DMS114 treated with DMSO at 0.1 percent for 48 hours (cell line): Measurements from ENCODE around the gene MFSD11.
A peak's percentile ranks its signal among the peaks of the same experiment; 100 is the strongest.
"Not testable (repeated sequence)": the region's sequence is repeated elsewhere in the genome, so short reads cannot be mapped to it uniquely, and the experiment has no call there.

ENCODE experiments used
- DNase-seq: peaks from one replicate; lab custom pipeline; 2025; ENCODE audit not compliant: unreplicated experiment; lab: John Stamatoyannopoulos, UW

Gene MFSD11

DNA sequence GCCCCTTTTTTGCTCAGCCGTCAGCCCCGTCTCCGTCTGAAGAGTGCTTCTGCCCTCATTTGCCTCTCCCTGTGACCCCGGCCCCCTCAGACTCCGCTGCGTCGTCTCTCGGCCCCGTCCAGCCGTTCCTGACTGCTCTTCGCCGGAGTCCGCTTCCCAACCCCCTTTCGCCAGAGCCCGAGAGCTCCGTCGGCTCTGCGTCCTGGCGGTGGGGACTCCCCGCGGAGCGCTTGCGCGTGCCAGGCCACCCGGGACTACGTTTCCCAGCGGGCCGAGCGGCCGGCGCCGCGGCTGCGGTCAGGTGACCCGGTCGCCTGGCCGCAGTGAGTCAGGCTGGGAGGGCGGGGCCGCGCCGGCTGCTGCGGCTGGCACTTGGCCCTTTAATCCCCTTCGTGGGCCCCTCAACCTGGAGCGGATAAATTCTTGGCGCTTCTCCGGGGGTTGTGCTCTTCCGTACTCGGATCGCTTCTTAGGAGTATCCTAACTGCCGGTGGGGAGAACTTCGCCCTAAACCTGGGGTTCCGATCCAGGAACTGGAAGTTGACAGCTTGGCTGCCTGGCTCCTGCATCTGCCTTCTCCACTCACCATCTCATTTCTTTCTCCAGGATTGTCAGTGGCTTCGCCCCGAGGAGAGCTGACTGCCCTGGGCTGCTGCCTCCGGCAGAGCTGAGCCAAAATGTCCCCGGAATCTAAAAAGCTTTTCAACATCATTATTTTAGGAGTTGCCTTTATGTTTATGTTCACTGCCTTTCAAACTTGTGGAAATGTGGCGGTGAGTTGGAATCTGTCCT, at the start of gene MFSD11:
TSS of gene MFSD11 (plus strand) at position 444 of the 792 bp plus-strand sequence. CDS start at position 678, 234 bp downstream.
- peak; percentile 79 for DNase-seq

DNA sequence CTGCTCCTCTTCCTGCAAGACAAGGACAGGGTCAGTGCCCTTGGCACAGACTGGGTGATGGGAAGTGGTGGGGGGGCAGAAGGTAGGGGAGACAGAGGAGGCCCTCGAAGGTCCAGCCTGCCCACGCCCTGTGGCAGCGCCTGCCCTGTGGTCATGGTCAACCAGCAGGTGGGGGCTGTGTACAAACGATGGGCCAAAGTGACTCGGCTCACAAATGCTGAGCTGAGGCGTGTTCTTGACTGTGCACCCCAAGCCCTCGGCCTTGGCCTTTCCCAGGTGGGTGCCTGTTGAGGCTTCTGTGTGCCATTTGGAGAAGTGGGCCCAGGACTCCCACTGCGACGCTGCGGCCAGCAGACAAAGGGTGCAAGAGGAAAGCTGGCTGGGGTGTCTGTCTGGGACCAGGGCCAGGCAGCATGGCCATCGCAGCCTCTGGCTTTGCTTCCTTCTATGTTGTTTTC, 49.7 kb upstream of the MFSD11 start:
- DNase-seq: no peak

DNA sequence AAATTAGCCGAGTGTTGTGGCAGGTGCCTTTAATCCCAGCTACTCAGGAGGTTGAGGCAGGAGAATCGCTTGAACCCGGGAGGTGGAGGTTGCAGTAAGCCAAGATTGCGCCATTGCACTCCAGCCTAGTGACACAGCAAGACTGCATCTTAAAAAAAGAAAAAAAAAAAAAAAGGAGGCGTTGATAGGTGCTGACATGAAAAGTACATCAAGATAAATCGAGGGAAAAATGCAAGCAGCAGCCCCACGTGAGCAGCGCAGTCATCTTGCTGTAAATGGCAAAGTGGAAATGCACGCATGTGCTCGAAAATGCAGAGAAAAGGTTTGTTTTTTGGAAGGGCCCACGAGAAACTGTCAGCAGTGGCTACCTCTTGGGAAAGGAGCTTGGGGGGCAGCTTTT, 48.1 kb upstream of the MFSD11 start:
- DNase-seq: no peak

DNA sequence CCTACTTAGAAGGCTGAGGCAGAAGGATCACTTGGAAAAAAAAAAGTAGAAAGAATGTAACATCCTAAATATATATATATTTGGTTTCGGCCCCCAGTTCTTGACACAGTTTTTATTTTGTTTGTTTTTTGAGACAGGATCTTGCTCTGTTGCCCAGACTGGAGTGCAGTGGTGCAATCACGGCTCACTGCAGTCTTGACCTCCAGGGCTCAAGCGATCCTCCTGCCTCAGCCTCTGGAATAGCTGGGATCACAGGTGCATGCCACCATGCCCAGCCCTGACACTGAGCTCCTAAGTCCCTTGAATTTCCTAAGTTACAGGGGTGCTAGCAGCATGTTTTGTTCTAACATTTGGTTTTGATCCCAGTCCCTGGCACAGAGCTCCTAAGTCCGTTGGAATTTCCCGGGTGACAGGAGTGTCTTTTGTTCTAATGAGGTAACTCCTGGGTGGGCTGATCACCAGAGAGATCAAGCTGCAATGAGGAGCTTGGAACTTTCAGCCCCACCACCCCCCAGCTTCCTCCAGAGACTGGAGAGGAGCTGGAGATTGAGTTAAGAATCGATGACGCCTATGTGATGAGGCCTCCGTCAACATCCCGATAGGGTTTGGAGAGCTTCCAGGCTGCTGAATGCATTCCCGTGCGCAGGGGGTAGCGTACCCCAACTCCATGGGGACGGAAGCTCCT, 47.2 kb upstream of the MFSD11 start:
- no peak for DNase-seq

DNA sequence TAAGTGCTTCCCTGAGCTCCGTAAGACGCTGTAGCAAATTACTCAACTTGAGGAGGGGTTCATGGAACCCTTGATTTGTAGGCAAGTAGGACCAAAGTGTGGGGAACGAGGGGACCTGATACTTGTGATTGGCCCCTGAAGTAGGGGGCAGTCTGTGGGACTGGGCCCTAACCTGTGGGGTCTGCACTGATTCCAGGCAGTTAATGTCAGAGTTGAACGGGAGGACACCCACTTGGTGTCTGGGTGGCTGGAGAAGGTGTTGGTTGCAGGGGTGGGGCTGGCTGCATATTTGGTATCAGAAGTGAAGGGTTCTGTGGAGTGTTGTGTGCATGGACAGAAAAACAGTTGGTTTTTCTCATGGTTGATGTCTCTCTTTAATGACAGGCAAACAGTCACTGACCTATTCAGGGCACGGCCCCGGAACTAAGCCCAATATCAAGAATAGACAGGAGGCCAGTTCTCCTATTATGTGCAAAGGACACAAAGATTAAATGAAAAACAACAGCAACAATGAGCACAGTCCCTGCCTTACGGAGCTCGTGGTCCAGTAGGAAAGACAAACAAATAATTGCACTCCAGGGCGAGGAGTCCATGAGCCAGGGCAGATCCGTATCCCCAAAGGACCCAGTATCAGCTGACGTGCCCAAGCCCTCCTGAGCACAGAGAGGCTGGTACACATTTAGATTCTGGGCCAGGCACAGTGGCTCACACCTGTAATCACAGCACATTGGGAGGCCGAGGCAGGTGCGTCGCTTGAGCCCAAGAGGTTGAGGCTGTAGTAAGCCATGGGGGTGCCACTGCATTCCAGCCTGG, 46.3 kb upstream of the MFSD11 start:
- no peak for DNase-seq

DNA sequence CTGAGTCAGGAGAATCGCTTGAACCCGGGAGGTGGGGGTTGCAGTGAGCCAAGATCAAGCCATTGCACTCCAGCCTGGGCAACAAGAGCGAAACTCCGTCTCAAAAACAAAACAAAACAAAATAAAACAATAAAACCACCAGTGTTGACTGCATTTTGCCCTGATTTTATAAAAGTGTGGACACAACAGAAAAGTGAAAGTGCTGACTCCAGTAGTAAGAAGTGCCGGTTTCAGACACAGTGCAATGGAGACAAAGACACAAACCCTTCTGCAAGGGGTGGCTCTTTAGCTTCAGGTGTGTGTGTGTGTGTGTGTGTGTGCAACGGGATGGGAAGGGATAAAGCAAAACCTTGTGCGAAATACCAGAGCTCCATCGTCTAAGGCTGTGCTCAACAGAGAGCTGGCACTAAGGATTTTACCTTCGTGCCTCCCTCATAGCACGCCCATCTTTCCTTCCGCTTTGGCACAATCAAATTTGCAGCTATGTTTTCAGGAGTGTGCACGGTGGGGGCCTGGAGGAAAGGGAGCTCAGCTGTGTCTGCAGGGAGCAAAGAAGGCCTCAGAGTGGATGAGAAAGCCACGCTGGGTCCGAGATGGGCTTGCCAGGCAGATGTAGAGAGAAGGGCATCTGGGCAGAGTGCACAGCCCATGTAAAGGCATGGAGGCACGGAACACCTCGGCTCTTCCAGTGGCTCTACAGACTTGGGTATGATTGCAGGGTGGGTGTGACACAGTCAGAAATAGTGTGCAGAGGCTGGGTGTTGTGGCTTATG, 42.7 kb upstream of the MFSD11 start:
- DNase-seq: no peak

DNA sequence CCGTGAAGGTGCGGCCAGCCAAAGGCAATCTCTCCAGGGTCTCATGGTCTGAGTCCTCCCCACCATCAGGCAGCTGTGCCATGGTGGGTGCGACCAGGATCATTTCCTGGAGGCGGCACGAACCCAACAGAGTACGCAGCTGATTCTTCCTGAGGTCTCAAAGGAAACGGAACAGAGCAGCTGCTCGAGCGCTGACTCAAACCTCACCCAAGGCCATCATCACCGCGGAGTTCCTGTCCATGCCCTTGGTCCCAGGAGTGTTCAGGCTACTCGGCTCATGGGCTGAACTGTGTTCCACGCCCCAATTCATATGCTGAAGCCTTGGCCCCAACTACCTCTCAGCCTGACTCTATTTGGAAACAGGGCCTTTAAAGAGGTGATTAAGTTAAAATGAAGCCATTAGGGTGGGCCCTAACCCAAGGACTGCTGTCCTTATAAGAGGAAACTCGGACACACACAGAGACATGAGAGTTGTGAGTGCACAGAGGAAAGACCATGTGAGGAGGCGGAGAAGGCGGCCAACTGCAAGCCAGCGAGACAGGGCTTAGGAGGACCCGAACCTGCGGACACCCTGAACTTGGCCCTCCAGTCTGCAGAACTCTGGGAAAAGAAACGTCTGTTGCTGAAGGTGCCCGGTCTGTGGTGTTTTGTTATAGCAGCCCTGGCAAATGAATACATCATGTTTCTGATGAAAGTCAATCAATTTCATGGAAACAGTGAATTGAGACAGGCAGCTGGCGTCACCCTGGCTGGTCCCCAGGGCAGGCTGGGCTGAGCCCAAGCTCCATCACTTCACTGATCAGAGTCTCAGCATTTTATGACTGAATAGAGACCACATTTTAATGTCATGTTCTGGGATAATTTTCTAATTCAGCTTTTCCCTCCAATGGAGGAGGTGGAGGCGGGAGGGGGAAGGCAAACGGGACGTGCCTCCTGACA, 40.9 kb upstream of the MFSD11 start:
- DNase-seq: no peak

DNA sequence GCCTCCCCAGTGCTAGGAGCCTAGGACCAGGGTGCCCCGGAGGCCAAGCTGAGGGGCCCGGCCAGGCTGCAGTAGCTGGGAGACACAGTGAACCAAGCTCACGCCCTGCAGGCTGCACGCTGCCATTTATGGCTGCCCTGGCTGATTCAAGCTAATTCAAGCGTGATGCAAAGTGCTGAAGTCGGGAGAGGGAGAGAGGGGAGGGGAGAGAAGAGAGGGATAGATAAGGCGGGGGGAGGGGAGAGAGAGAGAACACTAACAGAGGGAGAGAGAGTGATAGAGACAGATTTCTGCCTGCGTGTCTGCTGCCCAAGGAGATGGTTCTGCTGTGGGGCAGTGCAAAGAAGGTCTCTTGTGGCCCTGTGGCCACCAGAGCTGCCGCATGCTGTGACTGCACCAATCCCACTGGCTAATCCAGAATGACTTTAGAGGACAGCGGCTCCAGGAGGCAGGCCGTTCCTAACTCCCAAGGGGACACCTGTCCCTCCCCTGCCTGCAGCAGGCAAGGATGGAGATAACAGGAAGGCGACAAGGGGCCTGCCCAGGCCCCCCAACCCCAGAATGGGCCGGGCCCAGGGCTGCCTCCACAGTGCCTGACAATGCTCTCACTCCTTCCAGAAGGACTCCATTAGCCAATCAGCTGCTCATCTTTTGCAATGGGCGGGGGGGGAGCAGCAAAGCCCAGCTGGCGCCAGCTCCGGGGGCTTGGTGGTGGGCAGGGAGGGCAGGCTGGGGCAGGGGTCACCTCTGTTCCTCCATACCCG, 40.0 kb upstream of the MFSD11 start:
- DNase-seq: no peak

DNA sequence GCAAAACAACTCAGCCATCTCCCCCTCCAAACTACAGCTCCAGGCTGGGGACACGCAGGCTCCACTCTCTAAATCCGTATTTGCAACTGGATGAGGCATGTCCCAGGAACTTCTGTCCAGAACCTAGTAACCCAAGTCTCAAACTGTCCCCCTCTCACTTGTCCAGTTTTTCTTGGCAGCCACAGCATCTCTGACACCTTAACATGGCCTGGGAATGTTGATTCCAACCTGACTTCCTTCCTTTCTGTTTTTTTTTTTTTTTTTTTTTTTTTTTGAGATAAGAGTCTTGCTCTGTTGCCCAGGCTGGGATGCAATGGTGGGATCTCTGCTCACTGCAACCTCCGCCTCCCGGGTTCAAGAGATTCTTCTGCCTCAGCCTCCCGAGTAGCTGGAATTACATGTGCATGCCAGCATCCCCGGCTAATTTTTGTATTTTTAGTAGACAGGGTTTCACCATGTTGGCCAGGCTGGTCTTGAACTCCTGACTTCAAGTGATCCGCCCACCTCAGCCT, 39.4 kb upstream of the MFSD11 start:
- DNase-seq: not testable (repeated sequence)

DNA sequence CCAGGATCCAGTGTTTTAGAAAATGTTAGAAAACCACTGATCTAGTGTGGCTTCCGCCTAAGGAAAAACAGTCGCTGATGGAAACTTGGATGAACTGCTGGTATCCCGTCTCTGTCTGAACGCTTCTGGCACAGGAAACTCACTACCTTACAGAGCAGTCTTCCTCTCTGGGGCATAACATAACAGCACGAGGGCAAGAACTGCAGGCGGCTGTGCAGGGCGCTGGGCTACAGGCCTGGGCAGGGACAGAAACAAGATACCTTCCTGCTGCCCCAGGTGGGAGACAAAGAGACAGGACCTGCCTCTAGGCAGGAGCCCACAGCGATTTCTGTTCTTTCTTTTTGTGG, 37.7 kb upstream of the MFSD11 start:
- DNase-seq: no peak

DNA sequence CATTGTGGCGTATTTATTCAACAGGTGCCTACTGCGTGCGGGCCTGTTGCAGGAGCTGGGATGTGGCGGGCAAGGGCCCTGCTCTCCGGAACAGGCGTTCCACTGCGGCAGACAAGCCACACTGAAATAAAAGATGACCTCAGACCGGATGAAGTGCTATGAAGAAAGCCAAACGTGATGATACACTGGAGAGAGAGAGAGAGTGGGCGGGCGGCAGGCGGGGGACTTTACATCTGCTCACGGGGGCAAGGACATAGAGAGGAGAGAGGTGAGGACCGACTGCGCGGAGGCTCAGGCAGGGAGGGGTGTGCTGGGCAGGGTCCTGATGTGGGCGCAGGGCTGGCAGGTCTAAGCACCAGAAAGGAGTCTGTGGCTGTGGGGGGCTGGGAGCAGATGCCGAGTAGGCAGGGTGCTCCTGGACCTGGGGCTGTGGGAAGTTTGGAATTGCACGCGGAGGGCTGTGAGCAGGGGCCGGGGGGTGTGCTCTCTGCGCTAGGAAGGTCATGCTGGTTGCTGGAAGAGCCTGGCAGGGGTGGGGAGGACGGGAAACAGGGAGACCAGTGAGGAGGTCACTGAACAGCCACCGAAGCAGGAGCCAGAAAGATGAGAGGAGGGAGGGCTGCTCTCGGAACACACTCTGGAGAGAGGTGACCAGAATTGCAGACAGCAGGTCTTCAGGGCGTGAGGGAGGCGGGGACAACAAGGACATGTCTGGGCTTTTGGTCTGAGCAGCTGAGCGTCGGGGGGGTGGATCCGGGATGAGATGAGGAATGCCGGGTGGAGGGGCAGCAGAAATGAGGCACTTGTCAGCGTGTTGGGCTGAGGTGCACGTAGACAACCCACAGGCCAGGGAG, 37.1 kb upstream of the MFSD11 start:
- DNase-seq: no peak

DNA sequence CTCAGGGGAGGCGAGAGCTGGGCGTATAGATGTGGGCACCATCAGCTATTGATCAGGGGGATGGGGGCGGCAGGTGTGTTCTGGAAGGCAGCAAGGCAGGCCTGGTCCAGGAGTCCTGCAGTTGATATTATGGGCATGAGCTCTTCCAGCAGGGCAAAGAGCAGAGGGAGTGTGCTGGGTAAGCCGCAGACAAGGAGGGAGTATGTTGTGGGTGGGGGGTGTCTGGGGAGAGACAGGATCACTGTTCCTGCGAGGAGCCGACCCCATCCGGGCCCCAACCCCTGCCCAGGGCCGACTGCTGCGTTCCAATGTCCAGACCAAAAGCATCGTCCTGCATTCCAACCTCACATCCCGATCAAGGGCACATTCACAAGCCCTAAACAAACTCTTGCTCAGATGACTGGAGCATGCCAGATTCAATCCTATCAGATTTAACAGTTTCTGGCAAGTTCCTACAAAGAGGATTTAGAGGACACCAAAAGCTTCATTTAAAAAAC, 36.4 kb upstream of the MFSD11 start:
- no peak for DNase-seq

DNA sequence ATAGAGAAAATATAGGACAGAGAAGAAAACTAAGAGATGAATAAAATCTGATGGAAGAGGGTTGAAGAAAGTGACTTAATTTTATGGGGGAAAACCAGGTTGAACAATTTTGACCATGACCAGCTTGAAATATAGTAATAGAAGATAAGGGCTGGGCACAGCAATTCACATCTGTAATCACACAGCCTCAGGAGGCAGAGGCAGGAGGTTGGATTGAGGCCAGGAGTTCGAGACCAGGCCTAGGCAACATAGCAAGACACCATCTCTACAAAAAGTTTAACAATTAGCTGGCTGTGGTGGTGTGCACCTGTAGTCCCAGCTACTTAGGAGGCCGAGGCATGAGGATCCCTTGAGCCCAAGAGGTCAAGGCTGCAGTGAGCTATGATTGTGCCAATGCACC, 35.8 kb upstream of the MFSD11 start:
- no peak for DNase-seq

DNA sequence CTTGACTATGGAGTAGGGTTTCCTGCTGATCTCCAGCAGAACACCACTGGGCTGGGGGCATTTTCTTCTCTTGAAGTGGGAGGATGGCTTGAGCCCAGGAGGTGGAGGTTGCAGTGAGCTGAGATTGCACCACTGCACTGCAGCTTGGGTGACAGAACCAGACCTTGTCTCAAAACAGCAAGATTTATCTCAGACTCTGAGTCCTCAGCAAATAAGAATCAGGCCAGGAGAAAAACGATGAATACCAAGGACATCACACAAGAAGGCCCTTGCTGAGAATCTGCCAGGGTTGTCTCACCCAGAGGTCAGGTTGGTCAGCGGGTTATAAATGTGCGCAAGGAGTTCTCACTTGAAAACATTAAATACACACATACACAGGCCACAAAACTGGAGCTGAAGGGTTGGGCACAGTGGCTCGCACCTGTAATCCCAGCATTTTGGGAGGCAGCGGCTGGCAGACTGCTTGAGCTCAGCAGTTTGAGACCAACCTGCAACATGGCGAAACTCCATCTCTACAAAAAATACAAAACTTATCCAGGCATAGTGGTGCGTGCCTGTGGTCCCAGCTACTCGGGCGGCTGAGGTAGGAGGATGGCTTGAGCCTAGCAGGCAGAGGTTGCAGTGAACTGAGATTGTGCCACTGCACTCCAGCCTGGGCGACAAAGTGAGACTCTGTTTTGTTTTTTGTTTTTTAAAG, 34.8 kb upstream of the MFSD11 start:
- no peak for DNase-seq

DNA sequence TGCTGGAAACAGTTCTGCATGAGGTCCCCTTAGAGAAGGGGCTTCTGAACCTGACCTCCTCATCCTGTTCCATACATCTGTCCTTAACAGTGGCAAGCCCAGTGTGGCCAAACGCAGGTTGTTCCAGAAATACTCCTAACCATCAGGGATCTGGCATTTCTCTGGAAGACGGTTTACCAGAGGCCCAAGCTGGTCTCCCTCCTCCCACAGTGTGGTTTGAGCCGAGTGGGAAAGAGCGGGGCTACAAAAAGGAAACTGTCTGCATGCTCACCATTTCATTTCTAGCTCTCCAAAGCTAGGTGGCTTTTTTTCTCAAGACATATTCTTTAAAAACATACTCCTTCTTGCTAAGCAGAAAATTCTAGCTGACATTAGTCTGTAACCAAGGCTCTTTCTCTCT, 33.1 kb upstream of the MFSD11 start:
- DNase-seq: no peak

DNA sequence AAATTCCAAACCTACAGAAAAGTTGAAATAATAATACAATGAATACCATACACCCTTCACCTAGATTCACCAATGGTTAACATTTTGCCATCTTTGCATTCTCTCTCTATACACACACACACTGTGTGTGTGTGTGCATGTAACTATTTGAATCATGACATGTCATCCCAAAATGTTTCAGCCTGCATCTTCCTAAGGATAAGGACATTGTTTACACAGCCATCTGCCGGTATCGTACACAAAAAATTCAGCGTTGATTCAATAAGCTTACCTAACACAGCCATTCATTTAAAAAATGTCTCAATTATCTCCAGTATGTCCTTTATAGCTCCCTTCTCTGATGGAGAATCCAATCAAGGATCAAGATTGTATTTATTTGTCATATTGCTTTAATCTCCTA, 31.1 kb upstream of the MFSD11 start:
- DNase-seq: no peak
